ENCODE measurements around the gene KRT222.

The KRT222 gene

DNA sequence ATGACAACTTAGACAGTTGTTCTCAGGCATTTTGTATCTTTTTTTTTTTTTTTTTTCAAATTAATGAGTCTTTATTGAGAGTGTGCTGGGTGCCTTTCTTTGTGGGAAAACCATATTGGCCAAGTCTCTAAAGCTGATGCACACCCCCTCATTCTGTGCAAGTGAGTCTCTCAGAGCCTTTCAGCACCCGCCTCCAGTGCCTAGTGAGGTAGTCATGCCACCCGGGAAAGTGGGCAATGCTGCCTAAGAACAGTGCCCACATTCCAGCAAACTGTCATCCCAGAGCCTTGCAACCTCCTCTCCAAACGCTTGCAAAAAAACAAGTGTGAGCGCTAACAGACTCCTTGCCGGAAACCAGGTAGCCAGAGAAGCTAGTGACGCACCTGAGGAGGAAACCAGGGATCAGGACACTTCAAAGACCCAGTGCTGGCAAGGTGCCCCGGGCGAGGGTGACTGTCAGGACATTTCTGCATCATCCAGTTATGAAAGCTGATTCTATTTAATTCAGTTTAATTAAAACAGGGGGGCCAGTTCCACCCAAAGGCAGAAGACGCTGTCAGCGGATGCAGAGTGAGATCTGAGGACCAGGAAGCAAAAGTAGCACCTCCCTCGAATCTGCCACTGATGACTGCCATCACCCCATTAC is 52.3 kb downstream of the KRT222 start:
- Histone ChIP-seq H3K79me2 (ENCODE audit: insufficient read depth, low read length) (no peaks in the 10 kb centered on the region), H3K27ac (ENCODE audit: low read depth, low read length, poor library complexity, severe bottlenecking) (no peak overlapping the region), H4K20me1 (ENCODE audit: insufficient read depth, low read length) (no peaks in the 10 kb centered on the region), H3K4me1 (ENCODE audit: insufficient read depth, low read length, severe bottlenecking) (peaks cover 30% of the 10 kb centered on the region), H3K9me3 (ENCODE audit: low read length) (no peaks in the 10 kb centered on the region), H3F3A (ENCODE audit: insufficient read depth, low read length) (no peaks in the 10 kb centered on the region), H3K27me3 (ENCODE audit: insufficient read depth, low read length) (no peaks in the 10 kb centered on the region), H3K4me3 (ENCODE audit: low read depth, low read length, poor library complexity, severe bottlenecking) (no peak overlapping the region), H3K4me2 (ENCODE audit: low read length) (no peak overlapping the region), H3K9me2 (ENCODE audit: low read depth, low read length) (no peaks in the 10 kb centered on the region), H3K9ac (ENCODE audit: low read length) (no peak overlapping the region), H3K36me3 (ENCODE audit: insufficient read depth, low read length) (no peaks in the 10 kb centered on the region), H2AFZ (ENCODE audit: low read length) (no peak overlapping the region)
- TF ChIP-seq EZH2 (IDR thresholded peaks at IDR 0.05; ENCODE audit: borderline replicate concordance, low read length): no peak
- TF ChIP-seq, protein P1, sequence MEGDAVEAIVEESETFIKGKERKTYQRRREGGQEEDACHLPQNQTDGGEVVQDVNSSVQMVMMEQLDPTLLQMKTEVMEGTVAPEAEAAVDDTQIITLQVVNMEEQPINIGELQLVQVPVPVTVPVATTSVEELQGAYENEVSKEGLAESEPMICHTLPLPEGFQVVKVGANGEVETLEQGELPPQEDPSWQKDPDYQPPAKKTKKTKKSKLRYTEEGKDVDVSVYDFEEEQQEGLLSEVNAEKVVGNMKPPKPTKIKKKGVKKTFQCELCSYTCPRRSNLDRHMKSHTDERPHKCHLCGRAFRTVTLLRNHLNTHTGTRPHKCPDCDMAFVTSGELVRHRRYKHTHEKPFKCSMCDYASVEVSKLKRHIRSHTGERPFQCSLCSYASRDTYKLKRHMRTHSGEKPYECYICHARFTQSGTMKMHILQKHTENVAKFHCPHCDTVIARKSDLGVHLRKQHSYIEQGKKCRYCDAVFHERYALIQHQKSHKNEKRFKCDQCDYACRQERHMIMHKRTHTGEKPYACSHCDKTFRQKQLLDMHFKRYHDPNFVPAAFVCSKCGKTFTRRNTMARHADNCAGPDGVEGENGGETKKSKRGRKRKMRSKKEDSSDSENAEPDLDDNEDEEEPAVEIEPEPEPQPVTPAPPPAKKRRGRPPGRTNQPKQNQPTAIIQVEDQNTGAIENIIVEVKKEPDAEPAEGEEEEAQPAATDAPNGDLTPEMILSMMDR (IDR thresholded peaks at IDR 0.05; ENCODE audit: low read length): no peak

DNA sequence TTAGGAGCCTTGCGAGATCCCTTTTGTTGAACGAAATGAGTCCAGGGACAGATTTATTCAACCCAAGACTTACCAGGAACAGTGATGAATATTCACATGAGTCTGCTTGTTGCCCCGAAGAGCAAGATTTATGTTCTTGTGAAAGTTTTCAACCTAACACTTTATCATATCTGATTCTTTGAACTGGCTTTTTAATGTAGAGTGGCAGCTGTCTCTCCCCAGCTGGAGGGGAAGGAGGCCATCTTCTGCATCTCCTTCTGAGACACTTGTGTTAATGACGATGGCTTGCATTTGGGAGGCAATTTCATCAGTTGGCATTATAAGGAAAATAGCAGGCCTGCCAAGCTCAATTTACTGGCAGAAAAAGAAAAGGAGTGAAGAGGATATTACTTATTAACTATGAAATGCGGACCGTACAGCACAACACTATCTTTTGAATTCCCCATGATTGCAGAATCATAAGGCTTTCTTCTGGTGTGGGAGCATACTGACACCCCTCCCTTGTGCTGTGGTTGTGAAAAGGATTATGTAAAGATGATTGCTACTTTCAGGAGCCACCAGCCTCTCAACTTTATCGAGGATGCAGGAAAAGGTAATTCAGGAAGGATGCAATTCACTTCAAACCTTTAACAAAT is 53.0 kb downstream of the KRT222 start:
- Histone ChIP-seq H3K4me1 (ENCODE audit: insufficient read depth, low read length, severe bottlenecking) (peaks cover 32% of the 10 kb centered on the region), H3K9ac (ENCODE audit: low read length) (no peak overlapping the region)

DNA sequence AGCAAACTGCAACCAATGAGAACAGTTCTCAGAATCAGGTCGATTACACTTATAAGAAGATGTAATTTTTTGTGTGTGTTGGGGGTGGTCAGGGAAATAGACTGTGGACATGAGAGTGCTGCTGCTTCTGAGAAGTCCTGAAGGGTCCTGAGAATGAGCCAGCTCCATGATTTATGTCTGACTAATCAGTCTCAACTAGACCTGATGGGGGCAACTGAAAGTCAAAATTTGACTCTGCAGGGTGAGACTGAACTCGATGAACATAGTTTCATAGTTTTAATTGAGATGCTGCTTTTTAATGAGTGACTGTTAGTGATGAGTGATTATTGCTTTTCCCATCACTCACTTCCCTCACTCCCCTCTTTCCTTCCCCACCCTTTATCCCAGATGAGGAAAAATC is 54.6 kb downstream of the KRT222 start:
- no peak overlapping the region for H3K27ac ChIP-seq (ENCODE audit: low read depth, low read length, poor library complexity, severe bottlenecking)
- no peaks in the 10 kb centered on the region for H3F3A ChIP-seq (ENCODE audit: insufficient read depth, low read length)
- no peaks in the 10 kb centered on the region for H4K20me1 ChIP-seq (ENCODE audit: insufficient read depth, low read length)
- H3K36me3 ChIP-seq (ENCODE audit: insufficient read depth, low read length): no peaks in the 10 kb centered on the region
- H3K9me2 ChIP-seq (ENCODE audit: low read depth, low read length): no peaks in the 10 kb centered on the region
- no peak overlapping the region for H3K4me2 ChIP-seq (ENCODE audit: low read length)
- peaks cover 22% of the 10 kb centered on the region for H3K4me1 ChIP-seq (ENCODE audit: insufficient read depth, low read length, severe bottlenecking)
- no peaks in the 10 kb centered on the region for H3K9me3 ChIP-seq (ENCODE audit: low read length)
- H3K9ac ChIP-seq (ENCODE audit: low read length): no peak overlapping the region
- TF ChIP-seq, protein P1 (IDR thresholded peaks at IDR 0.05; ENCODE audit: low read length): no peak
- no peak for TF ChIP-seq EZH2 (IDR thresholded peaks at IDR 0.05; ENCODE audit: borderline replicate concordance, low read length)
- no peak overlapping the region for H3K4me3 ChIP-seq (ENCODE audit: low read depth, low read length, poor library complexity, severe bottlenecking)
- H3K27me3 ChIP-seq (ENCODE audit: insufficient read depth, low read length): no peaks in the 10 kb centered on the region
- H3K79me2 ChIP-seq (ENCODE audit: insufficient read depth, low read length): no peaks in the 10 kb centered on the region
- H2AFZ ChIP-seq (ENCODE audit: low read length): no peak overlapping the region

More for the DNA sequence above, 53.0 kb downstream of the KRT222 start:
- H3K79me2 ChIP-seq (ENCODE audit: insufficient read depth, low read length): no peaks in the 10 kb centered on the region
- no peaks in the 10 kb centered on the region for H3K9me3 ChIP-seq (ENCODE audit: low read length)
- no peaks in the 10 kb centered on the region for H3K36me3 ChIP-seq (ENCODE audit: insufficient read depth, low read length)
- TF ChIP-seq, protein P1 (IDR thresholded peaks at IDR 0.05; ENCODE audit: low read length): no peak
- no peak for TF ChIP-seq EZH2 (IDR thresholded peaks at IDR 0.05; ENCODE audit: borderline replicate concordance, low read length)
- H2AFZ ChIP-seq (ENCODE audit: low read length): no peak overlapping the region
- no peak overlapping the region for H3K4me3 ChIP-seq (ENCODE audit: low read depth, low read length, poor library complexity, severe bottlenecking)
- no peak overlapping the region for H3K4me2 ChIP-seq (ENCODE audit: low read length)
- H3K9me2 ChIP-seq (ENCODE audit: low read depth, low read length): no peaks in the 10 kb centered on the region
- H3K27ac ChIP-seq (ENCODE audit: low read depth, low read length, poor library complexity, severe bottlenecking): no peak overlapping the region
- no peaks in the 10 kb centered on the region for H4K20me1 ChIP-seq (ENCODE audit: insufficient read depth, low read length)
- no peaks in the 10 kb centered on the region for H3F3A ChIP-seq (ENCODE audit: insufficient read depth, low read length)
- no peaks in the 10 kb centered on the region for H3K27me3 ChIP-seq (ENCODE audit: insufficient read depth, low read length)

Measured in OCI-LY1 (cell line).